Muscle of arm (tissue), 12 donors: ENCODE measurements around the gene FHL5. TPM values are rescaled to one million over a fixed set of nuclear protein-coding genes. Genes with fewer than 3 reads are reported as not detected.
"Not testable (repeated sequence)": the region's sequence is repeated elsewhere in the genome, so short reads cannot be mapped to it uniquely, and the experiment has no call there.

Experiments
- DNase-seq: peaks from one replicate; pipeline ENCODE4 v3.0.0-alpha.2; 2013
- polyA plus RNA-seq, 12 donors: library from polyadenylated mRNA; unstranded; fragments of 120-200 nt; gene quantifications; one replicate each; pipeline ENCODE4 v1.2.1, GENCODE V29; 2013; ENCODE audit not compliant: insufficient read length in 12 of 12

The FHL5 gene
- polyA plus RNA-seq, 12 donors = 1.3 to 2.7 (median 2.1) TPM; not detected in 2

DNA sequence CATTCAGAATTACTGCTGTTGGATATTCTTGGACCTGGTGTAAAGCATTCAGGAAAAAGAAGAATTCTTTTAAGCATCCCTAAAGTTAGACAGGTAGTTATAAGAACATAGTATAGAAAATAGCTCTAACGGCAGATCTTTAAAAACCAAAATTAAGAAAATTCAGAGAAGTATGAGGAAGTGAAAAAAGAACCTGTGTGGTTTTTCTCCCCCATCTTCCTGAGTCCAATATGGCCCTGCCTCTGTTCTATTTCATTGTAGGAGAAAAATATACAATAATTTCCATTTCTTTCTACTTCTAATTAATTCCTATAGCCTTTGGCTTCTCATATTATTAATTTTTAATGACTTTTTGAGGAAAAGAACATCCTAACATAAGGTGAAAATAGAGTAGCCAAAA, 47.1 kb downstream of the FHL5 start:
- no peak for DNase-seq

DNA sequence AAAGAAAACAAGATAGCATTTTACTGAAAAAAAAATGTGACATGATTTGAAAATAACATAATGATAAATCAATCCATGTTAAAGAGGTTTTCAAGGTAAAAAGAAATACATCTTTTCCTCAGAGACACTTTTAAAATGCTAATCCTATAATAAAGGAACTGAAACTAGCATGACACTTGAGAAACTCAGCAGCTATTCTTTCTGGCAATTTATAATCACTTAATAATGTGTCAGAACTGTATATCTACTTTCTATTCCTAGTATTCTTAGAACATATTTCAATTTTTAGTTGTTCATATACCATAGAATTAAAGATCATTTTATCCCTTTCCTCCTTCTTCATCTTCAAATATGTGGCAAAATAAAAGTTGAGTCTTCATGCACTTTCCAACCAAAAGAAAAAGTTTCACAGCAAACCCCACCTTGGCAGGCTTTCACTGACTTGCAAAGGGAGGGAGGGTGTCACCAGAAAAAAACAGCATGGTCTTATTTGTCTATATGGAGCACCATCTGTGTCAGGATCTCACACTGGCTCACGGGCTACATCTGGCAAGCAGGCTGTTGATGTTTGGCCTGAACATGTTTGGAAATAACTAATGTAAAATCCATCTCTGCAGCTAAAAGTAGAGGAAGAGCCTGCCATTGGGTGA, 48.5 kb downstream of the FHL5 start:
- DNase-seq = no peak

DNA sequence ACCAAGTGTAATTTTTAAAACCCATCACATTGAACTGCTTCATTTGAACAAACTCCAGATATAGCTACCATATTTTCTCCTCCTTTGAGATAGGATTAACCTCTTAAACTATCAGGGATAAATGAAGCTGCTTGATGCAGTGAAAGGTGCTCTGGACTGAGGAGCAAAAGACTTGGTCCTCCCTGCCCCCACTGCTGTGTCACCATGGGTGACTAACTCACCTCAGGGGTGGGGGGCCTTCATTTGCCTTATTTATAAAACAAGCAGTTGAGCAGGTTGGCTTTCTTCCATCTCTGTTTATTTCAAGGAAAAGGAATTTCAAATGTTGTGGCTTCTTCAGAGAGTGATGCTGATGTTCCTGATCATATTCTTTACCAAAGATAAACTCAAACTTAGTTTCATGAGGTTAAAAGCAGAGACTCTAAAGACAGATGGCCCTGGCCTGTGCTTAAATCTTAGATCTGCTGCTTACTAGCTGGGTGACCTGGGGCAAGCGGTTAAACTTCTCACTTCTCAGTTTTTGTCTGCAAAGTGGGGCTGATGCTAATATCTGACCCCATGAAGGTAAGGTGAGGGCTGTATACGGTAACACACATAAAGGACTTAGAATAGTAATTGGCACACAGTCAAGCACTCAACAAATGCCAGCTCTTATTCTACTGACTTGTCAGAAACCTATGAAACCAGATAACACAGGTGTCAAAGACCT, 50.5 kb downstream of the FHL5 start:
- no peak for DNase-seq

DNA sequence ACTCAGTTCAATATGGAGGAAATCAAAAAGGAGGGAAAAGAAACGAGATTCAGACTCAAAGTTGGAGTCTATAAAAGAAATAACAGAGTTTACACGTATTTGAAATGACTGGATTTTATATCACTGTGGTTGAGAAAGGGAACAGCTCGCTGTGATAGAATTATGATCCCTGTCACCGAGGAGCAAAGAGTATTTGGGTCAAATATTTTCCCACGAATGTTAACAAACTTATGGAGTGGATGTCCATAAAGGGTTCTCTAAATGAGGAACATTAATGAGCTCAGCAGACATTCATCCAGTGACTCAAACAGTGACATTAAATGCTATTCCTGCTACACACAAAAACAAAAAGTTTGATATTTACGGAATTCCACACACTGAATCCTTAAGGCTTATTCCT, 57.9 kb downstream of the FHL5 start:
- no peak for DNase-seq

DNA sequence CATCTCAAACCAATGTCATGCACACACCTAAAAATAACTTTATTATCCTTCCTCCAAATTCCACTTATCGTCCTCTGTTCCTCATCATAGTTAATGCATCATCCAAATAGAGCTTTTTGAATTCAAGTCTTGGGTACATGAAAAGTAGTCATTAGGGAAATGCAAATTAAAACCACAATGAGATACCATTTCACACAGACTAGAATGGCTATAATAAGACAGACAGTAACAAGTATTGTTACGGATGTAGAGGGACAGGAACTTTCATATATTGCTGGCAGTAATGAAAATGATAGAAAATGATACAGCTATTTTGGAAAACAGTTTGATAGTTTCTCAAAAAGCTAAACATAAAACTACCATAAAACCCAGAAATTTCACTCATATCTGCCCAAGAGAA, 59.1 kb downstream of the FHL5 start:
- DNase-seq = no peak

DNA sequence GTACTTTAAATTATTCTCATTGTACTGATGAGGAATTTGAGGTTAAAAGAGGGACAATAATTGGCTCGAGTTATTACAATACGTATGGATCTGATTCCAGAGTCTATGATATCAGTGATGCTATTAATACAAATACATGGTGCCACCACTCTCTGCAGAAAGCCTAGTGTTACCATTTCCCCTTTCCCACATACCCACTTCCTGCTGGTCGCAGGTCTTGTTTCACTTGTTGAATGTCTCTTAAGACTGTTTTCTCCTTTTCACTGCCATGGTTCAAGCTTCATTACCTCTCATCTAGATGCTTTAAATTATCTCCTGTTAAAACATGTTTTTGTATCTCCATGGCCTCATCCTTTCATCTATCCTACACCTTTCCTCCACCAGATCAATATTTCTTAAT, 62.0 kb downstream of the FHL5 start:
- DNase-seq = no peak

DNA sequence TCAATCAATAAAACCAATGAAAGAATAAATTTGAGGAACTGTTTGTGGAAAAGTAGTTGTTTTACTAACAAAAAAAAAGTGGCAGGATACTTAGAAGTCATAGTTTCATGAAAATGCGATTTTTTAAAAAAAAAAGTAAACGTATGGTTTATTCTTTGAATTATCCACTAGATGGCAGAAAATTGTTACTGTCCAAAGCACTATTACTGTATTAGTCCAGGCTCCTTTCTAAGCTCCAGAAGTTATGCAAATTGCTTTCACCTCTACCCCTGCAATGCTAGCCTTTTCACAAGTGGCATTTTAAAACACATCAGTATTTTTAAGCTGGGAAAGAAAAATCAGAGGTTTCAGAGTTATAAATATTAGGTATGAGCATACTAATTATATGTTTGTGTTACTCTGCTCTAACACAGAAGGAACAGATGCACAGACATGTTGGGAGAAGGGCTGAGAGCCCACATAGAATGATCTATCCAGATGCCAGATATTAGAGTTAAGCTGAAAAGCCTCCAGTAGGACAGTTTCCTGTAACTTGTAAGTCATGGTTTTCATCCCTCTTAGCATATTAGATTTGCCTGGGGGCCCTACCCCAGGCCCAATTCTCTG, 63.9 kb downstream of the FHL5 start:
- DNase-seq = no peak

DNA sequence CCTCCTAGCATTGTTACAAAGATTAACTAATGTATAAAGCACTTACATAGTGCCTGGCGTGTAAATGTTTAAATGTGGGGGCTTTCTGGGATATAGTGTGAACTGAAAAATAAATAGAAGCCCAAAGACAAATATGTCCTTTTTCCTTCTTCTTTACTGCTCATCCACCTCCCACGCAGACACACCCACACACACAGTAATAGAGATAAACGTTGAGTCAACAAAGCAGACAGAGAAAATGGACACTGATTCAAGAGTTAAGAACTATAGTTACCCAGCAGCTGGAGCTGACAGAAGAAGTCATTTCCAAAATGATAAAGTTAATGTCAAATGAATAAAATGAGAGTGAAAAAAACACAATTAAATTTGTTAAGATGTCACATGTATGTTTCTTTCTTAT, 68.3 kb downstream of the FHL5 start:
- no peak for DNase-seq

DNA sequence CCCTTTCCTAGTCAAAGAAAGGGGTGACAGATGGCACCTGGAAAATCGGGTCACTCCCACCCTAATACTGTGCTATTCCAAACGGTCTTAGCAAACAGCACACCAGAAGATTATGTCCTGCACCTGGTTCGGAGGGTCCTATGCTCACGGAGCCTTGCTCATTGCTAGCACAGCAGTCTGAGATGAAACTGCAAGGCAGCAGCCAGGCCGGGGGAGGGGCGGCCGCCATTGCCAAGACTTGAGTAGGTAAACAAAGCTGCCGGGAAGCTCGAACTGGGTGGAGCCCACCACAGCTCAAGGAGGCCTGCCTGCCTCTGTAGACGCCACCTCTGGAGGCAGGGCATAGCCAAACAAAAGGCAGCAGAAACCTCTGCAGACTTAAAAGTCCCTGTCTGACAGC, 75.1 kb downstream of the FHL5 start:
- DNase-seq = not testable (repeated sequence)

DNA sequence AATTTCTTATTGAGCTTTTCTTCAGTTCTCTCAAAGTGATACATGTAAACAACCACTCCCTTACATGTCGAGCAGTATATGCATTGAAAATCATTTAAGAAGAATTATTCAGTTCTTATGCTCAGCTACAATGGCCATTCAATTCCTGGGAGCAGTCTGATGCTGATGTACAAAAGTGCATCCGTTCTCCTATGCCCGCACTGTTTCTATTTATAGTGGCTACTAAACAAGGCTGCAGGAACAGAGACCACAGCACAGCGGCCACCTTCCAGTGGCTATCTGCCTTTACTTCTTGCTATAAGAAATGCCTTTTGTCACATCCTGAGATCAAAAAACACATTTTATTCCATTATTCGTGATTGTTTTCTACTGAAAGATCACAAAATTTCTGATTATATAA, 82.2 kb downstream of the FHL5 start:
- no peak for DNase-seq

DNA sequence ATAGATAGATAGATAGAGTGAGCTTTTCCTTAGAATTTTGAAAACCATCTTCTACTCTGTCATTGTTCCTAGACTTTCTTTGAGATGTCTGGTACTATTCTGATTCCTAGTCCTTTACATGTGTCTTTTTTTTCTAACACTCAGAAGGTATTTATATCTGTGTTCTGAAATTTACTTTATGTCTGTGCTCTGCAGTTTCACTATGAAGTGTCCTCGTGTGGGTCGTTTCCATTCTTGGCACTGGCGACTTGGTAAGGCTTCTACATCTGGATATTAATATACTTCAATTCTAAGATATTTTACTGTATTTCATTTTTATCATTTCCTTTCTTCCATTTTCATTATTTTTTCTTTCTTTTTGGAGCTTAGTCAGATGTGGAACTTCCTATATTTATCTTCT, 87.0 kb downstream of the FHL5 start:
- DNase-seq = no peak

DNA sequence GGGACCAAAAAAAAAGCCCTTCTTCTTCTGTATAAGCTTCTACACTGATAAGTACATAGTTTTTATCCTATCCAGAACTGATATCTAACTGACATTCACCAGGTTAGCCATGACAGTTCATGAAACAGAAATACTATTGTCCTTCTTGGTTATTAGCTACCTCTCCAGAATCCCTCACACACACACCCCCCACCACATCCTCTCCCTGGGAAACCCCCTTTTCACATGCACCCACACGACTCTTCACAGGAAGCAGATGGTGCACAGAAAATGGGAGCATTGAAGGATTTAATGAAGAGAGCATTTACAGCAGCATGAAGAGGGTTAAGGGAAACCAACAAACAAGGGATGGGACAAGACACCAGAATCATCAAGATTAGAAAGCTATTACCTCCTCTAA, 88.9 kb downstream of the FHL5 start:
- DNase-seq = no peak

DNA sequence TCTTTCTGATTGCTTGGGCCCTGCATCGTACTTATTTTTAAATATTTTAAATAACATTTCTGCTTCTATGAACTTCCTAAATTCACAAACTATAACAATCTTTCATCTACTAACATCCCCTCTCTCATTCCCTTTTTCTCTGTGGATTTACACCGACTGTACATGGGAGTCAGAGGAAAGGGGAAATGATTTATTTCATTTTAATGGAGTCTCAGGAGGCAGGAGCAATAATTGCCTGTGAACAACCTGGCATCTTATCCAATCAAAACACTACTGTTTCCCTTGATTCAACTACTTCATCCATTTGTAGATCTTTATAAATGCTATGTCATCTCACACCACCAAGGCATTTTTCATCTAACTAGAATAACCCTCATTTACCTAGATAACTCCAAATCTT, 89.6 kb downstream of the FHL5 start:
- DNase-seq = no peak

DNA sequence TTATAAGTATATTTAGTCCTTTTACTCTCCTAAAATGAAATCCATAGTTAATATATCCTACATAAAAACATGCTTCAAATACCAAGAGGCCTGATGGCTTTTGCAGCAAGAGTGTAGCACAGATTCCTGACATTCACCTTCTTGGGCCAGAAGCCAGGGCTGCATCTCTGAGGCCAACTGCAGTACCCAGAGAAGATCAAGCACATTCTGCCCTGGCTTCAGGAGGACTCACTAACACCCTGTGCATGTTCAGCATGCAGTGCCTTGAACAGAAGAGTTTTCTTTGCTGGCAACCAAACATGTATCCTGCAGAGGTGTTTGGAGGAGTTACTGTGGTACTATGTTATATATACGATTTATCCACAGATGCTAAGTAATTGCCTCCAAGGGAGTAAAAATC, 90.3 kb downstream of the FHL5 start:
- no peak for DNase-seq

DNA sequence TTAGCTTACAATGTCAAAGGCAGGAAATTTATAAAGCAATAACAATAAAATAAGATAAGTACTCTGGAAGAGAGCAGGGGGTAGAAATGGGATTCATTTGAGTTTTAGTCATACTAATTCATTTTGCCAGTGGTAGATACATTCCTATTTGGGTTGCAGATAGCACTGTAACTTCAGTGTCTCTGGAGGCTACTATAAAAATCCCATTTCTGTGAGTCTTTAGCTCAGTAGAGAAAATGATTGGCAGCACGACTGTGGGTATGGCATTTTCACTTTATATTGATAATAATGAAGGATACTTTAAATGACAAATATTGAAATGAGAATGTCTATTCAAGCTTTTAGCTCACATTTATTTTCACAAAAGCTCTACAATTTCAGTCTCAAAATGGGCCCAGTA, 93.6 kb downstream of the FHL5 start:
- no peak for DNase-seq

DNA sequence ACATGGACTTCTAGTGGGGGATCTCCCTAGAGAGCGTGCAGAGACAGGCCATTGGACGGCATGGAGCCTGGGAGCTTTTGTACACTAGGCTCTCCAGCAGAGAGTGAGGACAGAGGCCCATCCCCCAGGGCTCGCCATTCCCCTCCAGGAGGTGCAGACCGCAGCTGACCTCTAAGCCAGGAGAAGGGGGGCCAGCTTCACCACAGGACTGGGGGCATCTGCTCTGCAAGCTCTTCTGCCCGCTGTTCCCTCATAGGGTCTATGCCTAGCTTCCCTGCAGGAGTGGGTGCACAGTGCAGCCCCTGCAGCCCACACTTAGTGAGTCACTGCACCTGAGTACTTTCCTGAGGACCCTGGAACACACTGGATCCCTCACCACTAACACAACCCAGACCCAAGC, 94.4 kb downstream of the FHL5 start:
- DNase-seq = no peak

DNA sequence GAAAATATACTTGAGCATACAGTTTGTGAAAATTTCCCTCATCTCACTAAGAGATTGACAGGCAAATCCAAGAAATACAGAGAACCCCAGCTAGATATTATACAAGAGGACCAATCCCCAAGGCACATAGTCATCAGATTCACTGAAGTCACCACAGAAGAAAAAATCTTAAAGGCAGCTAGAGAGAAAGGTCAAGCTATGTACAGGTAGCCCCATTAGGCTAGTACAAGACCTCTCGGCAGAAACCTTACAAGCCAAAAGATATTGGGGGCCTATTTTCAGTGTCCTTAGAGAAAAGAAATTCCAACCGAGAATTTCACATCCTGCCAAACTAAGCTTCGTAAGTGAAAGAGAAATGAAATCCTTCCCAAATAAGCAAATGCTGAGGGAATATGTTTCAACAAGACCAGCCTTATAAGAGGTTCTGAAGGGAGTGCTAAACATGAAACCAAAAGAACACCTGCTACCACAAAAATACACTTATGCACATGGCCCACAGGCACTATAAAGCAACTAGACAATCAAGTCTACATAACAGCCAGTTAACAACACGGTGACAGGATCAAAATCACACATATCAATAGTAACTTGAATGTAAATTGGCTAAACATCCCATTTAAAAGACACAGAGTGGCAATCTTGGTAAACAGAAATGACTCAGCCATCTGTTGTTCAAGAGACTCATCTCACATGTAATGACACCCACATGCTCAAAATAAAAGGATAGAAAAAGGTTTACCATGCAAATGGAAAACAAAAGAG, 96.3 kb downstream of the FHL5 start:
- DNase-seq = no peak

Other genes starting within 250 kb of the FHL5 start
- gene UFL1, start 41.3 kb upstream of the FHL5 start, polyA plus RNA-seq = 10 to 100 TPM; 27.7 to 99.8 (median 34.7) TPM